Body of pancreas (tissue), 4 donors: ENCODE data around the gene C11orf86.

ENCODE experiments used
- CTCF ChIP-seq, 7 experiments: fragments of 450-650 bp in 4 of 7; fragments of 200-600 bp in 3 of 7; sonication (generic) in 3 of 7; IDR thresholded peaks; one replicate each; pipeline ENCODE4 v1.5.1; 2016 to 2019; ENCODE audit warnings: antibody characterized with exemption in 7 of 7
- POLR2A ChIP-seq, 3 donors: fragments of 450-650 bp; IDR thresholded peaks; one replicate each; pipeline ENCODE4 v1.6.1; 2016; ENCODE audit warnings: antibody characterized with exemption in 3 of 3, mild to moderate bottlenecking in 2 of 3

- TF ChIP-seq CTCF (IDR thresholded peaks at IDR 0.05) (no peak), POLR2A (IDR thresholded peaks at IDR 0.05) (no peak)
These were observed 16.9 kb downstream of the C11orf86 start for GRCh38 chr11:66992041-66992440.
